Endothelial cell of umbilical vein (primary cell): Measurements from ENCODE around the gene CRTC1. TPM values are rescaled to one million over a fixed set of nuclear protein-coding genes. Genes with fewer than 3 reads are reported as not detected.

Source experiments
- BruUV-seq: library from RNA; stranded (reverse); fragments of 400-500 nt; replicated peaks from 2 replicates; lab custom pipeline; 2021; lab: Mats Ljungman, UMichigan
- CTCF ChIA-PET: fragments of 300-600, 350-600 bp; sonication (Branson Sonifier 250); formaldehyde crosslinking; loops from one replicate; lab custom pipeline; 2021; ENCODE audit warnings: antibody characterized with exemption, inconsistent platforms; lab: Charles Lee
- POLR2A ChIA-PET: fragments of 300-600, 350-600 bp; sonication (Branson Sonifier 250); formaldehyde crosslinking; loops from one replicate; lab custom pipeline; 2021; ENCODE audit warnings: antibody characterized with exemption, inconsistent platforms; lab: Charles Lee
- DNase-seq: peaks from one replicate; pipeline ENCODE4 v3.0.0-alpha.2; 2011; ENCODE audit warnings: low read depth, low spot score
- FAIRE-seq: peaks from 2 replicates; lab custom pipeline; 2011; peaks lifted over from hg19 to GRCh38; lab: Jason Lieb, UNC
- H2AFZ ChIP-seq: 2 replicates; pipeline ENCODE4 v1.6.0; 2012; ENCODE audit warnings: low read depth, low read length, control low read depth, inconsistent platforms
- H3K27ac ChIP-seq: 2 replicates; pipeline ENCODE4 v1.5.1; 2011; ENCODE audit warnings: low read depth, mild to moderate bottlenecking, control low read depth, low read length, moderate library complexity; ENCODE audit not compliant: insufficient read depth
- H3K27me3 ChIP-seq, 2 experiments: 2 replicates each; pipeline versions ENCODE4 v1.6.0 to v1.6.1; 2011; ENCODE audit warnings: low read length in 2 of 2, mixed read lengths in 1 of 2; ENCODE audit not compliant: control insufficient read depth in 2 of 2, insufficient read depth in 2 of 2
- H3K36me3 ChIP-seq, 2 experiments: 2 replicates in 1 of 2; 3 replicates in 1 of 2; pipeline ENCODE4 v1.5.1; 2011; ENCODE audit warnings: low read length in 2 of 2, mild to moderate bottlenecking in 1 of 2, moderate library complexity in 1 of 2; ENCODE audit not compliant: control insufficient read depth in 2 of 2, insufficient read depth in 2 of 2; ENCODE audit errors: extremely low read depth in 1 of 2
- H3K4me1 ChIP-seq: 3 replicates; pipeline ENCODE4 v1.5.1; 2011; ENCODE audit warnings: mild to moderate bottlenecking, low read length; ENCODE audit not compliant: control insufficient read depth, insufficient read depth; ENCODE audit errors: extremely low read depth
- H3K4me2 ChIP-seq: 2 replicates; pipeline ENCODE4 v1.6.1; 2011; ENCODE audit warnings: low read length, control low read depth, mixed read lengths; ENCODE audit not compliant: insufficient read depth
- H3K4me3 ChIP-seq, 3 experiments: fragments of 200-600 bp in 1 of 3; sonication (generic), shearing (Covaris generic) in 1 of 3; replicated peaks in 1 of 3; 2 replicates each; pipeline ENCODE4 v1.5.1; 2011 to 2016; ENCODE audit warnings: control low read depth in 3 of 3, low read length in 3 of 3, mild to moderate bottlenecking in 2 of 3, inconsistent platforms in 1 of 3, low read depth in 1 of 3, moderate library complexity in 1 of 3; ENCODE audit not compliant: insufficient read depth in 1 of 3
- H3K79me2 ChIP-seq: 2 replicates; pipeline ENCODE4 v1.6.0; 2012; ENCODE audit warnings: low read length, inconsistent platforms; ENCODE audit not compliant: control insufficient read depth, insufficient read depth
- H3K9ac ChIP-seq: replicated peaks from 2 replicates; pipeline ENCODE3; 2011; ENCODE audit warnings: low read length, control low read depth; ENCODE audit not compliant: insufficient read depth; ENCODE audit errors: extremely low read depth
- H3K9me1 ChIP-seq: replicated peaks from 3 replicates; pipeline ENCODE4 v1.6.0; 2011; ENCODE audit warnings: mild to moderate bottlenecking, low read length; ENCODE audit not compliant: control insufficient read depth, insufficient read depth; ENCODE audit errors: extremely low read depth
- H3K9me3 ChIP-seq: replicated peaks from 2 replicates; pipeline ENCODE4 v1.5.1; 2012; ENCODE audit warnings: low read length, inconsistent platforms; ENCODE audit not compliant: control insufficient read depth, insufficient read depth
- H4K20me1 ChIP-seq: replicated peaks from 2 replicates; pipeline ENCODE3; 2011; ENCODE audit warnings: mild to moderate bottlenecking, low read length; ENCODE audit not compliant: control insufficient read depth, insufficient read depth; ENCODE audit errors: extremely low read depth
- EZH2 ChIP-seq: IDR thresholded peaks from 2 replicates; pipeline ENCODE4 v1.6.1; 2012; ENCODE audit warnings: borderline replicate concordance, low read depth, mild to moderate bottlenecking, moderate library complexity, low read length, inconsistent platforms; ENCODE audit not compliant: severe bottlenecking
- FOS ChIP-seq: IDR thresholded peaks from 2 replicates; pipeline ENCODE4 v1.6.1; 2011; ENCODE audit warnings: mild to moderate bottlenecking, low read length, moderate library complexity, borderline replicate concordance; ENCODE audit not compliant: insufficient read depth
- GATA2 ChIP-seq: IDR thresholded peaks from 2 replicates; pipeline ENCODE4 v1.7.0; 2011; ENCODE audit warnings: low read depth, mild to moderate bottlenecking, moderate library complexity, mixed read lengths, low read length; ENCODE audit not compliant: insufficient read length, insufficient read depth
- JUN ChIP-seq: IDR thresholded peaks from 2 replicates; pipeline ENCODE4 v1.6.1; 2011; ENCODE audit warnings: borderline replicate concordance, low read depth; ENCODE audit not compliant: insufficient read length, insufficient read depth
- MYC ChIP-seq: IDR thresholded peaks from one replicate; pipeline ENCODE4 v1.6.1; 2011; ENCODE audit warnings: mild to moderate bottlenecking, low read depth, low read length
- POLR2A ChIP-seq: IDR thresholded peaks from 2 replicates; pipeline ENCODE4 v1.6.1; 2012; ENCODE audit warnings: low read depth, mild to moderate bottlenecking, control low read depth, low read length
- POLR2AphosphoS5 ChIP-seq: IDR thresholded peaks from 2 replicates; pipeline ENCODE4 v1.6.1; 2012; ENCODE audit warnings: low read depth, mild to moderate bottlenecking, control low read depth, low read length, moderate library complexity; ENCODE audit not compliant: insufficient read depth
- dilution Hi-C: fragments of 300-500 bp; cut with MboI; formaldehyde crosslinking; loops from one replicate; pipeline ENCODE4 v1.15.0; 2019; ENCODE audit warnings: low sequenced_read_pairs; ENCODE audit not compliant: extremely low pct_ligation_motif_present
- intact Hi-C: fragments of 100-400 bp; cut with micrococcal nuclease; formaldehyde crosslinking; loops from one replicate; pipeline ENCODE4 v1.10.0; 2022
- polyA plus RNA-seq, 4 experiments: library from polyadenylated mRNA; depleted of rRNA in 3 of 4; stranded (reverse) in 3 of 4; unstranded in 1 of 4; fragments of >200 nt; gene quantifications; 2 replicates each; pipeline versions ENCODE4 v1.2.1 to v1.2.3, GENCODE V29; 2011 to 2012; ENCODE audit warnings: missing spikeins in 1 of 4
- total RNA-seq: library from RNA; stranded (reverse); gene quantifications from 2 replicates; pipeline ENCODE4 v1.2.3, GENCODE V29; 2021
- TF ChIP-seq, protein P1 (sequence below), 2 donors: IDR thresholded peaks; 1 replicate in 1 of 2; 2 replicates in 1 of 2; pipeline ENCODE4 v1.5.1; 2011; ENCODE audit warnings: low read length in 2 of 2, mild to moderate bottlenecking in 2 of 2, moderate library complexity in 2 of 2, control low read depth in 1 of 2, inconsistent platforms in 1 of 2, low read depth in 1 of 2; ENCODE audit not compliant: insufficient read depth in 1 of 2; ENCODE audit errors: extremely low read depth in 1 of 2
- TF ChIP-seq, protein P2 (sequence below): IDR thresholded peaks from 2 replicates; pipeline ENCODE4 v1.6.1; 2011; ENCODE audit not compliant: insufficient read depth, insufficient read length

Gene CRTC1
- total and polyA plus RNA-seq, 2 donors (not counting 3 experiments of a cell fraction or from before 2014, with no cell fraction given) = 4.2 to 11.4 TPM

- no peaks in the 10 kb centered on the region for H3K27me3 ChIP-seq
- H3K9me1 ChIP-seq = no peaks in the 10 kb centered on the region
- H3K4me1 ChIP-seq = peaks cover 3% of the 10 kb centered on the region
- no peak overlapping the region for H3K4me2 ChIP-seq
- no peak overlapping the region for H3K9ac ChIP-seq
- no peaks in the 10 kb centered on the region for H3K36me3 ChIP-seq
- H3K9me3 ChIP-seq = no peaks in the 10 kb centered on the region
- ChIA-PET POLR2A (no interaction called here), CTCF (interaction anchor here (0.9 to 1.5 kb wide), 4 partner anchors 11 to 186 kb away, joined by 3 to 7 read pairs (median 4); no protein-coding TSS in a partner anchor)
- FAIRE-seq (no peak), DNase-seq (no peak)
- TF ChIP-seq, protein P1, sequence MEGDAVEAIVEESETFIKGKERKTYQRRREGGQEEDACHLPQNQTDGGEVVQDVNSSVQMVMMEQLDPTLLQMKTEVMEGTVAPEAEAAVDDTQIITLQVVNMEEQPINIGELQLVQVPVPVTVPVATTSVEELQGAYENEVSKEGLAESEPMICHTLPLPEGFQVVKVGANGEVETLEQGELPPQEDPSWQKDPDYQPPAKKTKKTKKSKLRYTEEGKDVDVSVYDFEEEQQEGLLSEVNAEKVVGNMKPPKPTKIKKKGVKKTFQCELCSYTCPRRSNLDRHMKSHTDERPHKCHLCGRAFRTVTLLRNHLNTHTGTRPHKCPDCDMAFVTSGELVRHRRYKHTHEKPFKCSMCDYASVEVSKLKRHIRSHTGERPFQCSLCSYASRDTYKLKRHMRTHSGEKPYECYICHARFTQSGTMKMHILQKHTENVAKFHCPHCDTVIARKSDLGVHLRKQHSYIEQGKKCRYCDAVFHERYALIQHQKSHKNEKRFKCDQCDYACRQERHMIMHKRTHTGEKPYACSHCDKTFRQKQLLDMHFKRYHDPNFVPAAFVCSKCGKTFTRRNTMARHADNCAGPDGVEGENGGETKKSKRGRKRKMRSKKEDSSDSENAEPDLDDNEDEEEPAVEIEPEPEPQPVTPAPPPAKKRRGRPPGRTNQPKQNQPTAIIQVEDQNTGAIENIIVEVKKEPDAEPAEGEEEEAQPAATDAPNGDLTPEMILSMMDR (IDR thresholded peaks at IDR 0.05; ENCODE audit: extremely low read depth in 1 of 2, insufficient read depth in 1 of 2, low read depth in 1 of 2, low read length in 2 of 2) = no peak
- TF ChIP-seq EZH2 (no peak), MYC (no peak), JUN (no peak), POLR2A (no peak), GATA2 (no peak), POLR2AphosphoS5 (no peak), FOS (no peak)
- TF ChIP-seq, protein P2, sequence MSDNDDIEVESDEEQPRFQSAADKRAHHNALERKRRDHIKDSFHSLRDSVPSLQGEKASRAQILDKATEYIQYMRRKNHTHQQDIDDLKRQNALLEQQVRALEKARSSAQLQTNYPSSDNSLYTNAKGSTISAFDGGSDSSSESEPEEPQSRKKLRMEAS = no peak
- H2AFZ ChIP-seq = no peak overlapping the region
- no TSS peak for BruUV-seq
- H3K27ac ChIP-seq = no peak overlapping the region
- H4K20me1 ChIP-seq = no peaks in the 10 kb centered on the region
- intact Hi-C loops (loop anchor here (1.0 kb wide), 1 partner anchor 11 kb away; no protein-coding TSS in a partner anchor), dilution Hi-C loops (no loop called here)
- no peaks in the 10 kb centered on the region for H3K79me2 ChIP-seq
- no peak overlapping the region for H3K4me3 ChIP-seq
These were observed 22.4 kb upstream of the CRTC1 start for GRCh38 chr19:18660939-18661670.
